Liver (tissue), 9 donors: Measurements from ENCODE around the gene ADGRA1. TPM values are rescaled to one million over a fixed set of nuclear protein-coding genes. Genes with fewer than 3 reads are reported as not detected.

Experiments
- DNase-seq: peaks from one replicate; pipeline ENCODE4 v3.0.0-alpha.2; 2017; ENCODE audit warnings: low spot score
- H3K27ac ChIP-seq, 2 donors: one replicate each; pipeline ENCODE4 v1.7.0; 2013; ENCODE audit warnings: inconsistent platforms in 2 of 2, low read length in 2 of 2, control low read depth in 1 of 2, low read depth in 1 of 2, mild to moderate bottlenecking in 1 of 2
- H3K27me3 ChIP-seq, 4 donors: one replicate each; pipeline versions ENCODE4 v1.6.1 to v1.7.0; 2013; ENCODE audit warnings: low read length in 3 of 4, inconsistent platforms in 1 of 4, mild to moderate bottlenecking in 1 of 4, moderate library complexity in 1 of 4; ENCODE audit not compliant: control insufficient read depth in 4 of 4, insufficient read depth in 4 of 4
- H3K36me3 ChIP-seq, 4 donors: one replicate each; pipeline versions ENCODE4 v1.6.1 to v1.7.0; 2013; ENCODE audit warnings: low read length in 3 of 4, mild to moderate bottlenecking in 3 of 4, low read depth in 1 of 4, moderate library complexity in 1 of 4; ENCODE audit not compliant: control insufficient read depth in 4 of 4, insufficient read depth in 3 of 4
- H3K4me1 ChIP-seq, 4 donors: one replicate each; pipeline versions ENCODE4 v1.6.1 to v1.7.0; 2013; ENCODE audit warnings: low read length in 3 of 4, mild to moderate bottlenecking in 3 of 4, moderate library complexity in 1 of 4; ENCODE audit not compliant: control insufficient read depth in 4 of 4, insufficient read depth in 4 of 4
- H3K4me3 ChIP-seq, 3 donors: one replicate each; pipeline versions ENCODE4 v1.6.1 to v1.7.0; 2013; ENCODE audit warnings: low read length in 3 of 3, control low read depth in 1 of 3, low read depth in 1 of 3, mild to moderate bottlenecking in 1 of 3
- H3K9ac ChIP-seq, 2 donors: one replicate each; pipeline ENCODE4 v1.7.0; 2013; ENCODE audit warnings: low read length in 2 of 2, mild to moderate bottlenecking in 2 of 2, moderate library complexity in 2 of 2, control low read depth in 1 of 2, low read depth in 1 of 2
- H3K9me3 ChIP-seq, 4 donors: one replicate each; pipeline versions ENCODE4 v1.6.1 to v1.7.0; 2013; ENCODE audit warnings: low read length in 3 of 4; ENCODE audit not compliant: control insufficient read depth in 4 of 4
- ATF3 ChIP-seq: IDR thresholded peaks from 2 replicates; pipeline ENCODE4 v1.6.1; 2016; ENCODE audit warnings: antibody characterized with exemption
- EGR1 ChIP-seq, 2 donors: IDR thresholded peaks; 2 replicates each; pipeline ENCODE4 v1.6.1; 2016 to 2018; ENCODE audit warnings: antibody characterized with exemption in 2 of 2, low read depth in 2 of 2
- FOXA2 ChIP-seq: IDR thresholded peaks from 2 replicates; pipeline ENCODE4 v1.6.1; 2016; ENCODE audit warnings: antibody characterized with exemption
- GABPA ChIP-seq, 2 donors: IDR thresholded peaks in 1 of 2; conservative IDR thresholded peaks in 1 of 2; 2 replicates each; pipeline ENCODE4 v1.6.1; 2016; ENCODE audit warnings: antibody characterized with exemption in 2 of 2, mild to moderate bottlenecking in 1 of 2, moderate library complexity in 1 of 2
- HNF4A ChIP-seq, 2 donors: conservative IDR thresholded peaks; 2 replicates each; pipeline ENCODE4 v1.6.1; 2016; ENCODE audit warnings: antibody characterized with exemption in 2 of 2, mild to moderate bottlenecking in 2 of 2
- HNF4G ChIP-seq: IDR thresholded peaks from 2 replicates; pipeline ENCODE4 v1.6.1; 2016; ENCODE audit warnings: antibody characterized with exemption
- MAX ChIP-seq: IDR thresholded peaks from 2 replicates; pipeline ENCODE4 v1.6.1; 2016; ENCODE audit warnings: antibody characterized with exemption
- NR2F2 ChIP-seq: IDR thresholded peaks from 2 replicates; pipeline ENCODE4 v1.6.1; 2016; ENCODE audit warnings: antibody characterized with exemption
- RXRA ChIP-seq, 2 donors: IDR thresholded peaks; 2 replicates each; pipeline ENCODE4 v1.6.1; 2017 to 2018; ENCODE audit warnings: antibody characterized with exemption in 2 of 2, mild to moderate bottlenecking in 1 of 2
- SP1 ChIP-seq: IDR thresholded peaks from 2 replicates; pipeline ENCODE4 v1.6.1; 2018; ENCODE audit warnings: antibody characterized with exemption, mild to moderate bottlenecking
- YY1 ChIP-seq: IDR thresholded peaks from 2 replicates; pipeline ENCODE4 v1.6.1; 2016; ENCODE audit warnings: antibody characterized with exemption, mild to moderate bottlenecking
- WGBS: extraction: QIAGEN DNeasy Blood & Tissue Kit; methylation state at CpG from one replicate; pipeline ENCODE4 v1.1.7; 2013; 5-methylcytosine and 5-hydroxymethylcytosine counted together
- polyA plus RNA-seq, 2 donors: library from polyadenylated mRNA; stranded (reverse) in 1 of 2; unstranded in 1 of 2; fragments of 200-250 nt in 1 of 2; fragments of >200 nt in 1 of 2; fragmentation: Nextera tagmentation in 1 of 2; extraction: Ambion mirVana in 1 of 2; gene quantifications; one replicate each; pipeline versions ENCODE4 v1.2.1 to v1.2.3, GENCODE V29; 2013 to 2015
- total RNA-seq, 2 donors: library from RNA; depleted of rRNA; stranded (reverse); fragments of >200 nt; gene quantifications; one replicate each; pipeline ENCODE4 v1.2.3, GENCODE V29; 2014
- TF ChIP-seq, protein P1 (sequence below): IDR thresholded peaks from 2 replicates; pipeline ENCODE4 v1.6.1; 2016; ENCODE audit warnings: antibody characterized with exemption
- TF ChIP-seq, protein P2 (sequence below): fragments of 150-350 bp; IDR thresholded peaks from 2 replicates; pipeline ENCODE4 v1.5.1; 2017; ENCODE audit warnings: improper control_type of control experiment, low read depth, low read length; ENCODE audit not compliant: missing input control
- TF ChIP-seq, protein P3 (sequence below): IDR thresholded peaks from 2 replicates; pipeline ENCODE4 v1.6.1; 2016; ENCODE audit warnings: antibody characterized with exemption, mild to moderate bottlenecking
- donor health status: healthy.
- donor health status: healthy.
- donor health status: healthy.
- donor health status: healthy.
- donor health status: healthy.

The ADGRA1 gene
- total and polyA plus RNA-seq, 4 donors = 0.08 to 0.70 (median 0.12) TPM; not detected in 1

GRCh38 chr10:133072720-133073390 is 14.9 kb upstream of the ADGRA1 start (continued):
- TF ChIP-seq, protein P1, sequence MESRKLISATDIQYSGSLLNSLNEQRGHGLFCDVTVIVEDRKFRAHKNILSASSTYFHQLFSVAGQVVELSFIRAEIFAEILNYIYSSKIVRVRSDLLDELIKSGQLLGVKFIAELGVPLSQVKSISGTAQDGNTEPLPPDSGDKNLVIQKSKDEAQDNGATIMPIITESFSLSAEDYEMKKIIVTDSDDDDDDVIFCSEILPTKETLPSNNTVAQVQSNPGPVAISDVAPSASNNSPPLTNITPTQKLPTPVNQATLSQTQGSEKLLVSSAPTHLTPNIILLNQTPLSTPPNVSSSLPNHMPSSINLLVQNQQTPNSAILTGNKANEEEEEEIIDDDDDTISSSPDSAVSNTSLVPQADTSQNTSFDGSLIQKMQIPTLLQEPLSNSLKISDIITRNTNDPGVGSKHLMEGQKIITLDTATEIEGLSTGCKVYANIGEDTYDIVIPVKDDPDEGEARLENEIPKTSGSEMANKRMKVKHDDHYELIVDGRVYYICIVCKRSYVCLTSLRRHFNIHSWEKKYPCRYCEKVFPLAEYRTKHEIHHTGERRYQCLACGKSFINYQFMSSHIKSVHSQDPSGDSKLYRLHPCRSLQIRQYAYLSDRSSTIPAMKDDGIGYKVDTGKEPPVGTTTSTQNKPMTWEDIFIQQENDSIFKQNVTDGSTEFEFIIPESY = no peak
- no peak for TF ChIP-seq MAX

GRCh38 chr10:133075346-133076137 is 12.2 kb upstream of the ADGRA1 start:
- no peak for DNase-seq
- Histone ChIP-seq H3K9ac (no peak overlapping the region), H3K27me3 (peaks cover 0 to 4% (median 0%) of the 10 kb centered on the region in 4 donors), H3K9me3 (no peaks in the 10 kb centered on the region), H3K4me1 (no peaks in the 10 kb centered on the region), H3K36me3 (no peaks in the 10 kb centered on the region), H3K27ac (no peak overlapping the region), H3K4me3 (no peak overlapping the region)
- WGBS = 82% methylated on average over 25 of the region's 25 CpGs
- TF ChIP-seq RXRA (IDR thresholded peaks at IDR 0.05) (no peak), EGR1 (IDR thresholded peaks at IDR 0.05; ENCODE audit: low read depth in 2 of 2) (no peak), YY1 (no peak), SP1 (no peak), HNF4G (no peak), ATF3 (no peak), NR2F2 (no peak), GABPA (IDR thresholded peaks at IDR 0.05 in 1 of 2, conservative IDR thresholded peaks at IDR 0.05 in 1 of 2) (no peak), HNF4A (conservative IDR thresholded peaks at IDR 0.05) (no peak), FOXA2 (no peak), MAX (no peak)
- TF ChIP-seq, protein P2, sequence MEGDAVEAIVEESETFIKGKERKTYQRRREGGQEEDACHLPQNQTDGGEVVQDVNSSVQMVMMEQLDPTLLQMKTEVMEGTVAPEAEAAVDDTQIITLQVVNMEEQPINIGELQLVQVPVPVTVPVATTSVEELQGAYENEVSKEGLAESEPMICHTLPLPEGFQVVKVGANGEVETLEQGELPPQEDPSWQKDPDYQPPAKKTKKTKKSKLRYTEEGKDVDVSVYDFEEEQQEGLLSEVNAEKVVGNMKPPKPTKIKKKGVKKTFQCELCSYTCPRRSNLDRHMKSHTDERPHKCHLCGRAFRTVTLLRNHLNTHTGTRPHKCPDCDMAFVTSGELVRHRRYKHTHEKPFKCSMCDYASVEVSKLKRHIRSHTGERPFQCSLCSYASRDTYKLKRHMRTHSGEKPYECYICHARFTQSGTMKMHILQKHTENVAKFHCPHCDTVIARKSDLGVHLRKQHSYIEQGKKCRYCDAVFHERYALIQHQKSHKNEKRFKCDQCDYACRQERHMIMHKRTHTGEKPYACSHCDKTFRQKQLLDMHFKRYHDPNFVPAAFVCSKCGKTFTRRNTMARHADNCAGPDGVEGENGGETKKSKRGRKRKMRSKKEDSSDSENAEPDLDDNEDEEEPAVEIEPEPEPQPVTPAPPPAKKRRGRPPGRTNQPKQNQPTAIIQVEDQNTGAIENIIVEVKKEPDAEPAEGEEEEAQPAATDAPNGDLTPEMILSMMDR = no peak
- TF ChIP-seq, protein P3, sequence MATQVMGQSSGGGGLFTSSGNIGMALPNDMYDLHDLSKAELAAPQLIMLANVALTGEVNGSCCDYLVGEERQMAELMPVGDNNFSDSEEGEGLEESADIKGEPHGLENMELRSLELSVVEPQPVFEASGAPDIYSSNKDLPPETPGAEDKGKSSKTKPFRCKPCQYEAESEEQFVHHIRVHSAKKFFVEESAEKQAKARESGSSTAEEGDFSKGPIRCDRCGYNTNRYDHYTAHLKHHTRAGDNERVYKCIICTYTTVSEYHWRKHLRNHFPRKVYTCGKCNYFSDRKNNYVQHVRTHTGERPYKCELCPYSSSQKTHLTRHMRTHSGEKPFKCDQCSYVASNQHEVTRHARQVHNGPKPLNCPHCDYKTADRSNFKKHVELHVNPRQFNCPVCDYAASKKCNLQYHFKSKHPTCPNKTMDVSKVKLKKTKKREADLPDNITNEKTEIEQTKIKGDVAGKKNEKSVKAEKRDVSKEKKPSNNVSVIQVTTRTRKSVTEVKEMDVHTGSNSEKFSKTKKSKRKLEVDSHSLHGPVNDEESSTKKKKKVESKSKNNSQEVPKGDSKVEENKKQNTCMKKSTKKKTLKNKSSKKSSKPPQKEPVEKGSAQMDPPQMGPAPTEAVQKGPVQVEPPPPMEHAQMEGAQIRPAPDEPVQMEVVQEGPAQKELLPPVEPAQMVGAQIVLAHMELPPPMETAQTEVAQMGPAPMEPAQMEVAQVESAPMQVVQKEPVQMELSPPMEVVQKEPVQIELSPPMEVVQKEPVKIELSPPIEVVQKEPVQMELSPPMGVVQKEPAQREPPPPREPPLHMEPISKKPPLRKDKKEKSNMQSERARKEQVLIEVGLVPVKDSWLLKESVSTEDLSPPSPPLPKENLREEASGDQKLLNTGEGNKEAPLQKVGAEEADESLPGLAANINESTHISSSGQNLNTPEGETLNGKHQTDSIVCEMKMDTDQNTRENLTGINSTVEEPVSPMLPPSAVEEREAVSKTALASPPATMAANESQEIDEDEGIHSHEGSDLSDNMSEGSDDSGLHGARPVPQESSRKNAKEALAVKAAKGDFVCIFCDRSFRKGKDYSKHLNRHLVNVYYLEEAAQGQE = no peak
- TF ChIP-seq, protein P1 = no peak
